Upper lobe of left lung (tissue), 6 donors: Measurements from ENCODE around the gene VWA7. TPM values are rescaled to one million over a fixed set of nuclear protein-coding genes. Genes with fewer than 3 reads are reported as not detected.
"Not testable (repeated sequence)": the region's sequence is repeated elsewhere in the genome, so short reads cannot be mapped to it uniquely, and the experiment has no call there.

ENCODE experiments used
- ATAC-seq, 2 donors: fragments of 200-7000 bp; cut with Tn5 transposase; one replicate each; pipeline ENCODE4 v1.9.1; 2022; ENCODE audit warnings: mild to moderate bottlenecking in 2 of 2, moderate library complexity in 2 of 2; ENCODE audit not compliant: low FRiP score in 2 of 2
- DNase-seq, 2 donors: peaks; one replicate each; pipeline ENCODE4 v3.0.0-alpha.2; 2019 to 2020
- H3K27ac ChIP-seq, 4 donors: fragments of 200-600 bp; sonication (generic); one replicate each; pipeline ENCODE4 v1.5.1; 2016 to 2019
- H3K27me3 ChIP-seq, 4 donors: fragments of 200-600 bp; sonication (generic); one replicate each; pipeline ENCODE4 v1.5.1; 2017 to 2019
- H3K36me3 ChIP-seq, 4 donors: fragments of 200-600 bp; sonication (generic); one replicate each; pipeline ENCODE4 v1.5.1; 2016 to 2019
- H3K4me1 ChIP-seq, 4 donors: fragments of 200-600 bp; sonication (generic); one replicate each; pipeline ENCODE4 v1.5.1; 2018 to 2019
- H3K4me3 ChIP-seq, 4 donors: fragments of 200-600 bp; sonication (generic); one replicate each; pipeline ENCODE4 v1.5.1; 2017 to 2019; ENCODE audit warnings: mild to moderate bottlenecking in 2 of 4, moderate library complexity in 1 of 4
- H3K9me3 ChIP-seq, 4 donors: fragments of 200-600 bp; sonication (generic); one replicate each; pipeline ENCODE4 v1.5.1; 2018 to 2019
- EP300 ChIP-seq, 4 donors: sonication (generic); formaldehyde crosslinking; IDR thresholded peaks; one replicate each; pipeline ENCODE4 v1.5.1; 2017; ENCODE audit warnings: antibody characterized with exemption in 4 of 4, control low read depth in 2 of 4
- POLR2A ChIP-seq, 4 donors: fragments of 450-650 bp; IDR thresholded peaks; one replicate each; pipeline ENCODE4 v1.5.1; 2016 to 2017; ENCODE audit warnings: antibody characterized with exemption in 4 of 4, mild to moderate bottlenecking in 2 of 4
- POLR2AphosphoS5 ChIP-seq, 2 donors: sonication (generic); formaldehyde crosslinking; IDR thresholded peaks; one replicate each; pipeline ENCODE4 v1.5.1; 2017; ENCODE audit warnings: antibody characterized with exemption in 2 of 2
- WGBS, 2 donors: methylation state at CpG; one replicate each; pipeline ENCODE4 v1.1.5; 2017 to 2018; 5-methylcytosine and 5-hydroxymethylcytosine counted together
- total RNA-seq, 6 donors: library from RNA; depleted of rRNA in 4 of 6; stranded (reverse); fragments of >200 nt in 4 of 6; gene quantifications; one replicate each; pipeline versions ENCODE4 v1.1.0 to v1.2.1, GENCODE V29; 2016 to 2021
- TF ChIP-seq, protein P1 (sequence below), 6 experiments: fragments of 450-650 bp in 4 of 6; fragments of 200-600 bp in 2 of 6; sonication (generic) in 2 of 6; IDR thresholded peaks; one replicate each; pipeline ENCODE4 v1.5.1; 2016 to 2019; ENCODE audit warnings: antibody characterized with exemption in 6 of 6
- donor health status: DM: no; HTN: no; CAD: no; lungs with moderate emphysema.
- donor health status: DM: no; HTN: yes; CAD: no; lungs with severe emphysema.

The VWA7 gene
- total RNA-seq, 6 donors from 2014 or later, result 4.0 to 7.4 (median 6.6) TPM

- peak; percentile 92 to 94 for ATAC-seq
- peak; percentile 98 to 100 (median 100) for TF ChIP-seq POLR2A (IDR thresholded peaks at IDR 0.05)
- peak; percentile 99 to 100 for TF ChIP-seq POLR2AphosphoS5 (IDR thresholded peaks at IDR 0.05)
- peak in 1 of 4 donors; percentile 37 for TF ChIP-seq EP300 (IDR thresholded peaks at IDR 0.05)
- TF ChIP-seq, protein P1, sequence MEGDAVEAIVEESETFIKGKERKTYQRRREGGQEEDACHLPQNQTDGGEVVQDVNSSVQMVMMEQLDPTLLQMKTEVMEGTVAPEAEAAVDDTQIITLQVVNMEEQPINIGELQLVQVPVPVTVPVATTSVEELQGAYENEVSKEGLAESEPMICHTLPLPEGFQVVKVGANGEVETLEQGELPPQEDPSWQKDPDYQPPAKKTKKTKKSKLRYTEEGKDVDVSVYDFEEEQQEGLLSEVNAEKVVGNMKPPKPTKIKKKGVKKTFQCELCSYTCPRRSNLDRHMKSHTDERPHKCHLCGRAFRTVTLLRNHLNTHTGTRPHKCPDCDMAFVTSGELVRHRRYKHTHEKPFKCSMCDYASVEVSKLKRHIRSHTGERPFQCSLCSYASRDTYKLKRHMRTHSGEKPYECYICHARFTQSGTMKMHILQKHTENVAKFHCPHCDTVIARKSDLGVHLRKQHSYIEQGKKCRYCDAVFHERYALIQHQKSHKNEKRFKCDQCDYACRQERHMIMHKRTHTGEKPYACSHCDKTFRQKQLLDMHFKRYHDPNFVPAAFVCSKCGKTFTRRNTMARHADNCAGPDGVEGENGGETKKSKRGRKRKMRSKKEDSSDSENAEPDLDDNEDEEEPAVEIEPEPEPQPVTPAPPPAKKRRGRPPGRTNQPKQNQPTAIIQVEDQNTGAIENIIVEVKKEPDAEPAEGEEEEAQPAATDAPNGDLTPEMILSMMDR (IDR thresholded peaks at IDR 0.05), result peak in 1 of 6 experiments; percentile 13
- Histone ChIP-seq H3K4me1 (peaks cover 37 to 44% (median 40%) of the 10 kb centered on the region in 4 donors), H3K4me3 (peak within 1 kb of the TSS; percentile 39 to 73 (median 48)), H3K27ac (peak within 1 kb of the TSS; percentile 93 to 100 (median 97)), H3K9me3 (no peaks in the 10 kb centered on the region), H3K27me3 (no peaks in the 10 kb centered on the region), H3K36me3 (no peaks in the 10 kb centered on the region)
- WGBS, 2 donors, result 2 to 7% methylated on average over 6 to 37 of the region's 56 CpGs
- DNase-seq, result peak; percentile 90 to 94
These were observed 38.1 kb upstream of the VWA7 start, which contains the start of the genes HSPA1A and HSPA1L for GRCh38 chr6:31815025-31815838. Gene HSPA1A (plus strand): TSS chr6:31815543. CDS start chr6:31815757, 214 bp downstream. Gene HSPA1L (minus strand): TSS chr6:31815283. CDS start chr6:31811972, 3,311 bp downstream.

- peak in 1 of 4 donors; percentile 71 for TF ChIP-seq EP300 (IDR thresholded peaks at IDR 0.05)
- TF ChIP-seq, protein P1 (IDR thresholded peaks at IDR 0.05), result no peak
- peak; percentile 76 to 77 for TF ChIP-seq POLR2AphosphoS5 (IDR thresholded peaks at IDR 0.05)
- TF ChIP-seq POLR2A (IDR thresholded peaks at IDR 0.05), result peak in 2 of 4 donors; percentile 32 to 50
- ATAC-seq (peak; percentile 93 to 94), DNase-seq (peak in 1 of 2 donors; percentile 98)
- Histone ChIP-seq H3K4me1 (peaks cover 31 to 39% (median 35%) of the 10 kb centered on the region in 4 donors), H3K36me3 (no peaks in the 10 kb centered on the region), H3K9me3 (no peaks in the 10 kb centered on the region), H3K4me3 (peak overlapping the region; percentile 39 to 73 (median 48)), H3K27ac (peak overlapping the region; percentile 93 to 100 (median 97)), H3K27me3 (no peaks in the 10 kb centered on the region)
- 0% methylated on average over 12 to 13 of the region's 13 CpGs for WGBS, 2 donors
These were observed 37.5 kb upstream of the VWA7 start for GRCh38 chr6:31814677-31815024.

DNA sequence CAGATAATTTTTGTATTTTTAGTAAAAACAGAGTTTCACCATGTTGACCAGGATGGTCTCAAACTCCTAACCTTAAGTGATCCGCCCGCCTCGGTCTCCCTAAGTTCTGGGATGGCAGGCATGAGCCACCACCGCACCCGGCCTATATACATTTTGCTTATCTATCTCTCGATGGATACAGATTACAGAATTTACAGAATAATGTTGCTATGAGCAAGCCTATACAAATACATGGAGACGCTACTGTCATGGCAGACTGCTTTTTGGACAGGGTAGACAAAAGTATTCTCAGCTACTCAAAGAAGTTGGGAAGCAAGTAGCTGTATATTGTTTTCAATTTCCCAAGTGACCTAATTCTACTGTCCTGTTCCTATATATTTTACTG is 36.3 kb upstream of the VWA7 start:
- Histone ChIP-seq H3K36me3 (no peaks in the 10 kb centered on the region), H3K4me3 (peak overlapping the region in 1 of 4 donors; percentile 73), H3K27ac (peak overlapping the region; percentile 93 to 100 (median 97)), H3K9me3 (no peaks in the 10 kb centered on the region), H3K27me3 (no peaks in the 10 kb centered on the region), H3K4me1 (peaks cover 20 to 27% (median 23%) of the 10 kb centered on the region in 4 donors)
- 94 to 95% methylated on average over 7 of the region's 7 CpGs for WGBS, 2 donors
- ATAC-seq (no peak), DNase-seq (no peak)
- TF ChIP-seq POLR2AphosphoS5 (IDR thresholded peaks at IDR 0.05), result no peak
- no peak for TF ChIP-seq POLR2A (IDR thresholded peaks at IDR 0.05)
- TF ChIP-seq EP300 (IDR thresholded peaks at IDR 0.05), result no peak
- TF ChIP-seq, protein P1 (IDR thresholded peaks at IDR 0.05), result no peak

GRCh38 chr6:31811645-31812044 is 34.5 kb upstream of the VWA7 start:
- TF ChIP-seq POLR2AphosphoS5 (IDR thresholded peaks at IDR 0.05) (no peak), POLR2A (IDR thresholded peaks at IDR 0.05) (no peak), EP300 (IDR thresholded peaks at IDR 0.05) (no peak)
- TF ChIP-seq, protein P1 (IDR thresholded peaks at IDR 0.05), result no peak
- Histone ChIP-seq H3K4me1 (peaks cover 16 to 27% (median 17%) of the 10 kb centered on the region in 4 donors), H3K4me3 (no peak overlapping the region), H3K27me3 (no peaks in the 10 kb centered on the region), H3K9me3 (no peaks in the 10 kb centered on the region), H3K27ac (no peak overlapping the region), H3K36me3 (no peaks in the 10 kb centered on the region)
- WGBS, 2 donors, result 96 to 100% methylated on average over 5 to 12 of the region's 12 CpGs
- no peak for ATAC-seq
- no peak for DNase-seq

GRCh38 chr6:31808599-31808998 is 31.5 kb upstream of the VWA7 start:
- not testable (repeated sequence) for H3K36me3 ChIP-seq, H3K9me3 ChIP-seq, ATAC-seq, H3K4me3 ChIP-seq, H3K27me3 ChIP-seq, H3K27ac ChIP-seq, DNase-seq
- 91 to 92% methylated on average over 10 of the region's 10 CpGs for WGBS, 2 donors
- peaks cover 18 to 25% (median 22%) of the 10 kb centered on the region in 4 donors for H3K4me1 ChIP-seq
